GM23338 (cell line): ENCODE data around the gene ZNF460. TPM values are rescaled to one million over a fixed set of nuclear protein-coding genes. Genes with fewer than 3 reads are reported as not detected.

Source experiments
- ATAC-seq: fragments of 200-7000 bp; cut with Tn5 transposase; 3 replicates; pipeline ENCODE4 v1.9.1; 2020
- DNase-seq: peaks from one replicate; pipeline ENCODE4 v3.0.0-alpha.2; 2015; ENCODE audit warnings: low spot score
- H2AFZ ChIP-seq: fragments of 200-600 bp; sonication (generic); 2 replicates; pipeline ENCODE4 v1.8.0; 2016; ENCODE audit warnings: antibody characterized with exemption, mild to moderate bottlenecking, moderate library complexity
- H3F3A ChIP-seq: fragments of 200-600 bp; sonication (generic); replicated peaks from 2 replicates; pipeline ENCODE4 v1.8.0; 2017; ENCODE audit warnings: antibody characterized with exemption, mixed run types, low read depth
- H3K27ac ChIP-seq: fragments of 200-600 bp; sonication (generic); 2 replicates; pipeline ENCODE4 v1.6.1; 2016; ENCODE audit warnings: low read depth
- H3K27me3 ChIP-seq: fragments of 200-600 bp; sonication (generic); 2 replicates; pipeline ENCODE4 v1.8.0; 2016; ENCODE audit warnings: mild to moderate bottlenecking, mixed run types, moderate library complexity; ENCODE audit not compliant: insufficient read depth
- H3K36me3 ChIP-seq: fragments of 200-600 bp; sonication (generic); 2 replicates; pipeline ENCODE4 v1.8.0; 2016; ENCODE audit warnings: mild to moderate bottlenecking; ENCODE audit not compliant: insufficient read depth
- H3K4me1 ChIP-seq: fragments of 200-600 bp; sonication (generic); 2 replicates; pipeline ENCODE4 v1.8.0; 2016; ENCODE audit warnings: mild to moderate bottlenecking, moderate library complexity; ENCODE audit not compliant: insufficient read depth
- H3K4me2 ChIP-seq: fragments of 200-600 bp; sonication (generic); 2 replicates; pipeline ENCODE4 v1.7.1; 2017; ENCODE audit warnings: mixed run types
- H3K4me3 ChIP-seq: fragments of 200-600 bp; sonication (generic); 2 replicates; pipeline ENCODE4 v1.6.1; 2016; ENCODE audit warnings: mixed run types
- H3K79me2 ChIP-seq: fragments of 200-600 bp; sonication (generic); replicated peaks from 2 replicates; pipeline ENCODE4 v1.8.0; 2017; ENCODE audit warnings: mild to moderate bottlenecking; ENCODE audit not compliant: insufficient read depth
- H3K9me2 ChIP-seq: fragments of 200-600 bp; sonication (generic); 2 replicates; pipeline ENCODE4 v1.8.0; 2017; ENCODE audit not compliant: insufficient read depth
- H4K20me1 ChIP-seq: fragments of 200-600 bp; sonication (generic); replicated peaks from 2 replicates; pipeline ENCODE4 v1.8.0; 2017; ENCODE audit warnings: mild to moderate bottlenecking; ENCODE audit not compliant: insufficient read depth
- H3K27ac Mint-ChIP-seq: 2 replicates; pipeline ENCODE4 v1.8.0; 2020; ENCODE audit warnings: inconsistent platforms, mild to moderate bottlenecking, moderate library complexity, mixed read lengths
- H3K27me3 Mint-ChIP-seq: 3 replicates; pipeline ENCODE4 v1.8.0; 2022; ENCODE audit warnings: low read depth, mild to moderate bottlenecking, moderate library complexity, mixed read lengths, inconsistent platforms; ENCODE audit not compliant: insufficient read depth, poor library complexity
- H3K36me3 Mint-ChIP-seq: 3 replicates; pipeline ENCODE4 v1.8.0; 2021; ENCODE audit warnings: low read depth, mild to moderate bottlenecking, inconsistent platforms, moderate library complexity, mixed read lengths
- H3K4me1 Mint-ChIP-seq: 3 replicates; pipeline ENCODE4 v1.8.0; 2020; ENCODE audit warnings: mild to moderate bottlenecking, inconsistent platforms, mixed read lengths
- H3K4me3 Mint-ChIP-seq: 3 replicates; pipeline ENCODE4 v1.8.0; 2021; ENCODE audit warnings: moderate library complexity, mild to moderate bottlenecking, inconsistent platforms, mixed read lengths
- H3K9me3 Mint-ChIP-seq: 3 replicates; pipeline ENCODE4 v1.8.0; 2020; ENCODE audit warnings: moderate library complexity, mild to moderate bottlenecking, inconsistent platforms, mixed read lengths
- ETS1 ChIP-seq: IDR thresholded peaks from 2 replicates; pipeline ENCODE4 v1.6.1; 2016; ENCODE audit warnings: antibody characterized with exemption
- EZH2phosphoT487 ChIP-seq: fragments of 200-600 bp; sonication (generic); IDR thresholded peaks from one replicate; pipeline ENCODE4 v1.8.1; 2018; ENCODE audit warnings: antibody characterized with exemption; ENCODE audit not compliant: unreplicated experiment
- STAT1 ChIP-seq: IDR thresholded peaks from one replicate; pipeline ENCODE4 v1.6.1; 2016; ENCODE audit warnings: antibody characterized with exemption; ENCODE audit not compliant: unreplicated experiment
- ZNF114 ChIP-seq: fragments of 250-450 bp; sonication (Bioruptor Pico); IDR thresholded peaks from 2 replicates; pipeline ENCODE4 v1.5.0; 2020; ENCODE audit warnings: mild to moderate bottlenecking, moderate library complexity
- ZNF331 ChIP-seq: fragments of 250-450 bp; sonication (Bioruptor Pico); IDR thresholded peaks from 2 replicates; pipeline ENCODE4 v1.5.0; 2020; ENCODE audit warnings: low read depth, mild to moderate bottlenecking, moderate library complexity
- polyA plus RNA-seq: library from polyadenylated mRNA; unstranded; fragments of >200 nt; fragmentation: Nextera tagmentation; extraction: Ambion mirVana; gene quantifications from 2 replicates; pipeline ENCODE4 v1.2.1, GENCODE V29; 2016
- total RNA-seq: library from RNA; depleted of rRNA; stranded (reverse); fragments of >200 nt; shearing (Covaris generic); gene quantifications from 2 replicates; pipeline ENCODE4 v1.2.3, GENCODE V29; 2014
- TF ChIP-seq, protein P1 (sequence below): fragments of 250-450 bp; sonication (Bioruptor Pico); IDR thresholded peaks from 2 replicates; pipeline ENCODE4 v1.5.0; 2020; ENCODE audit warnings: mild to moderate bottlenecking, moderate library complexity

The ZNF460 gene
- total and polyA plus RNA-seq, 2 experiments from 2014 or later, result 3.4 to 81.7 TPM

- TF ChIP-seq, protein P1, sequence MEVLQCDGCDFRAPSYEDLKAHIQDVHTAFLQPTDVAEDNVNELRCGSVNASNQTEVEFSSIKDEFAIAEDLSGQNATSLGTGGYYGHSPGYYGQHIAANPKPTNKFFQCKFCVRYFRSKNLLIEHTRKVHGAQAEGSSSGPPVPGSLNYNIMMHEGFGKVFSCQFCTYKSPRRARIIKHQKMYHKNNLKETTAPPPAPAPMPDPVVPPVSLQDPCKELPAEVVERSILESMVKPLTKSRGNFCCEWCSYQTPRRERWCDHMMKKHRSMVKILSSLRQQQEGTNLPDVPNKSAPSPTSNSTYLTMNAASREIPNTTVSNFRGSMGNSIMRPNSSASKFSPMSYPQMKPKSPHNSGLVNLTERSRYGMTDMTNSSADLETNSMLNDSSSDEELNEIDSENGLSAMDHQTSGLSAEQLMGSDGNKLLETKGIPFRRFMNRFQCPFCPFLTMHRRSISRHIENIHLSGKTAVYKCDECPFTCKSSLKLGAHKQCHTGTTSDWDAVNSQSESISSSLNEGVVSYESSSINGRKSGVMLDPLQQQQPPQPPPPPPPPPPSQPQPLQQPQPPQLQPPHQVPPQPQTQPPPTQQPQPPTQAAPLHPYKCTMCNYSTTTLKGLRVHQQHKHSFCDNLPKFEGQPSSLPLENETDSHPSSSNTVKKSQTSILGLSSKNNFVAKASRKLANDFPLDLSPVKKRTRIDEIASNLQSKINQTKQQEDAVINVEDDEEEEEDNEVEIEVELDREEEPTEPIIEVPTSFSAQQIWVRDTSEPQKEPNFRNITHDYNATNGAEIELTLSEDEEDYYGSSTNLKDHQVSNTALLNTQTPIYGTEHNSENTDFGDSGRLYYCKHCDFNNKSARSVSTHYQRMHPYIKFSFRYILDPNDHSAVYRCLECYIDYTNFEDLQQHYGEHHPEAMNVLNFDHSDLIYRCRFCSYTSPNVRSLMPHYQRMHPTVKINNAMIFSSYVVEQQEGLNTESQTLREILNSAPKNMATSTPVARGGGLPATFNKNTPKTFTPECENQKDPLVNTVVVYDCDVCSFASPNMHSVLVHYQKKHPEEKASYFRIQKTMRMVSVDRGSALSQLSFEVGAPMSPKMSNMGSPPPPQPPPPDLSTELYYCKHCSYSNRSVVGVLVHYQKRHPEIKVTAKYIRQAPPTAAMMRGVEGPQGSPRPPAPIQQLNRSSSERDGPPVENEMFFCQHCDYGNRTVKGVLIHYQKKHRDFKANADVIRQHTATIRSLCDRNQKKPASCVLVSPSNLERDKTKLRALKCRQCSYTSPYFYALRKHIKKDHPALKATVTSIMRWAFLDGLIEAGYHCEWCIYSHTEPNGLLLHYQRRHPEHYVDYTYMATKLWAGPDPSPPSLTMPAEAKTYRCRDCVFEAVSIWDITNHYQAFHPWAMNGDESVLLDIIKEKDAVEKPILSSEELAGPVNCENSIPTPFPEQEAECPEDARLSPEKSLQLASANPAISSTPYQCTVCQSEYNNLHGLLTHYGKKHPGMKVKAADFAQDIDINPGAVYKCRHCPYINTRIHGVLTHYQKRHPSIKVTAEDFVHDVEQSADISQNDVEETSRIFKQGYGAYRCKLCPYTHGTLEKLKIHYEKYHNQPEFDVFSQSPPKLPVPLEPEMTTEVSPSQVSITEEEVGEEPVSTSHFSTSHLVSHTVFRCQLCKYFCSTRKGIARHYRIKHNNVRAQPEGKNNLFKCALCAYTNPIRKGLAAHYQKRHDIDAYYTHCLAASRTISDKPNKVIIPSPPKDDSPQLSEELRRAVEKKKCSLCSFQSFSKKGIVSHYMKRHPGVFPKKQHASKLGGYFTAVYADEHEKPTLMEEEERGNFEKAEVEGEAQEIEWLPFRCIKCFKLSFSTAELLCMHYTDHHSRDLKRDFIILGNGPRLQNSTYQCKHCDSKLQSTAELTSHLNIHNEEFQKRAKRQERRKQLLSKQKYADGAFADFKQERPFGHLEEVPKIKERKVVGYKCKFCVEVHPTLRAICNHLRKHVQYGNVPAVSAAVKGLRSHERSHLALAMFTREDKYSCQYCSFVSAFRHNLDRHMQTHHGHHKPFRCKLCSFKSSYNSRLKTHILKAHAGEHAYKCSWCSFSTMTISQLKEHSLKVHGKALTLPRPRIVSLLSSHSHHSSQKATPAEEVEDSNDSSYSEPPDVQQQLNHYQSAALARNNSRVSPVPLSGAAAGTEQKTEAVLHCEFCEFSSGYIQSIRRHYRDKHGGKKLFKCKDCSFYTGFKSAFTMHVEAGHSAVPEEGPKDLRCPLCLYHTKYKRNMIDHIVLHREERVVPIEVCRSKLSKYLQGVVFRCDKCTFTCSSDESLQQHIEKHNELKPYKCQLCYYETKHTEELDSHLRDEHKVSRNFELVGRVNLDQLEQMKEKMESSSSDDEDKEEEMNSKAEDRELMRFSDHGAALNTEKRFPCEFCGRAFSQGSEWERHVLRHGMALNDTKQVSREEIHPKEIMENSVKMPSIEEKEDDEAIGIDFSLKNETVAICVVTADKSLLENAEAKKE (CRISPR knock-in tag), result no peak
- no peak for TF ChIP-seq STAT1
- TF ChIP-seq EZH2phosphoT487, result no peak
- no peak for TF ChIP-seq ETS1
- TF ChIP-seq ZNF114 (CRISPR knock-in tag), result no peak
- no peak for TF ChIP-seq ZNF331 (CRISPR knock-in tag)
Observed at GRCh38 chr19:57244513-57244912, 35.8 kb upstream of the ZNF460 start (continued).

DNA sequence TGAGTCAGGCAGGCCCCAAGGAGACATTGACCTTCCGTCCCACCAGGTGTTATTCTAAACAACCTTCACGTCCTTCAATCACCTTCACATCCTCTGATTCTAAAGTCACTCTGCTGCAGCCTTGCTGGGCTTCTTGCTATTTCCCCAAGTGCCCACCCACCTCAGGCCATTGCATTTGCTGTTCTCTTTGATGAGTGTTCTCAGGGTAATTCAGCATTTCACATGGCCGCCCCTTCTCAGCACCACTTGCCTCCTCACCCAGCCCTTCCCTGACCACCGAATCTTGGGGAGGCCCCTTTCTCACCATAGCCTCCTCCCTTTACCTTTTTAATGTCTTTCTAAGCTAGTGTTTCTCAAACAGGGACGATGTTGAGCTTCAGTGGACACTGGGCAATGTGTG is 35.2 kb upstream of the ZNF460 start:
- H2AFZ ChIP-seq, result no peak overlapping the region
- Mint-ChIP-seq H3K4me1 (peaks cover 6% of the 10 kb centered on the region; the same call in 2 of the 3 replicates), H3K9me3 (no peaks in the 10 kb centered on the region; the same call in 2 of the 3 replicates), H3K27me3 (peaks cover 8% of the 10 kb centered on the region), H3K27ac (no peak overlapping the region), H3K36me3 (peaks cover 24% of the 10 kb centered on the region), H3K4me3 (no peak overlapping the region)
- H4K20me1 ChIP-seq, result peaks cover 11% of the 10 kb centered on the region
- no peak overlapping the region for H3K4me3 ChIP-seq
- no peak for ATAC-seq
- H3K36me3 ChIP-seq, result no peaks in the 10 kb centered on the region; the same call in 1 of the 2 replicates
- H3K79me2 ChIP-seq, result peaks cover 33% of the 10 kb centered on the region
- no peaks in the 10 kb centered on the region; the same call in 1 of the 2 replicates for H3F3A ChIP-seq
- no peak overlapping the region for H3K27ac ChIP-seq
- no peaks in the 10 kb centered on the region for H3K27me3 ChIP-seq
- no peaks in the 10 kb centered on the region for H3K9me2 ChIP-seq
- H3K4me2 ChIP-seq, result no peak overlapping the region
- no peak for DNase-seq
- H3K4me1 ChIP-seq, result no peaks in the 10 kb centered on the region; the same call in 1 of the 2 replicates
- no peak for TF ChIP-seq ZNF114 (CRISPR knock-in tag)
- TF ChIP-seq, protein P1 (CRISPR knock-in tag), result no peak
- no peak for TF ChIP-seq EZH2phosphoT487
- TF ChIP-seq ETS1, result no peak
